HepG2 (cell line): Measurements from ENCODE around the gene TMBIM1. TPM values are rescaled to one million over a fixed set of nuclear protein-coding genes. Genes with fewer than 3 reads are reported as not detected.

ENCODE experiments used
- ARNT2 ChIP-seq: sonication (generic); formaldehyde crosslinking; IDR thresholded peaks from 2 replicates; pipeline ENCODE4 v1.8.0; 2022; ENCODE audit warnings: mild to moderate bottlenecking, low read depth, missing genetic modification reagents, moderate library complexity
- CAMTA2 ChIP-seq: sonication (generic); formaldehyde crosslinking; IDR thresholded peaks from 2 replicates; pipeline ENCODE4 v1.4.0; 2020; ENCODE audit warnings: mild to moderate bottlenecking, missing genetic modification reagents, borderline replicate concordance
- CBX1 ChIP-seq: IDR thresholded peaks from one replicate; pipeline ENCODE4 v1.6.1; 2016; ENCODE audit warnings: antibody characterized with exemption, low read depth
- CENPT ChIP-seq: sonication (generic); formaldehyde crosslinking; IDR thresholded peaks from 2 replicates; pipeline ENCODE4 v1.8.0; 2022; ENCODE audit warnings: low read depth, mild to moderate bottlenecking, moderate library complexity, missing genetic modification reagents
- DPF2 ChIP-seq: sonication (generic); formaldehyde crosslinking; IDR thresholded peaks from 2 replicates; pipeline ENCODE4 v1.4.0; 2020; ENCODE audit warnings: mild to moderate bottlenecking, low read depth, missing genetic modification reagents, borderline replicate concordance
- HHEX ChIP-seq: IDR thresholded peaks from 2 replicates; pipeline ENCODE4 v1.6.1; 2016; ENCODE audit warnings: control low read depth
- HOXA3 ChIP-seq: sonication (generic); formaldehyde crosslinking; IDR thresholded peaks from 2 replicates; pipeline ENCODE4 v1.5.0; 2020; ENCODE audit warnings: missing genetic modification reagents
- HOXA7 ChIP-seq: sonication (generic); formaldehyde crosslinking; IDR thresholded peaks from 2 replicates; pipeline ENCODE4 v1.8.1; 2022; ENCODE audit warnings: mild to moderate bottlenecking, missing genetic modification reagents, moderate library complexity
- MAFF ChIP-seq: IDR thresholded peaks from 2 replicates; pipeline ENCODE4 v1.6.1; 2011; ENCODE audit warnings: low read depth, low read length, improper control_type of control experiment
- MAX ChIP-seq: IDR thresholded peaks from 2 replicates; pipeline ENCODE4 v1.6.1; 2012; ENCODE audit warnings: inconsistent platforms
- MYPOP ChIP-seq: sonication (generic); formaldehyde crosslinking; IDR thresholded peaks from 2 replicates; pipeline ENCODE4 v1.8.1; 2023; ENCODE audit warnings: mild to moderate bottlenecking, moderate library complexity, missing genetic modification reagents
- NCOA5 ChIP-seq: sonication (generic); formaldehyde crosslinking; IDR thresholded peaks from 2 replicates; pipeline ENCODE4 v1.4.0; 2020; ENCODE audit warnings: missing genetic modification reagents
- NFATC3 ChIP-seq: sonication (generic); formaldehyde crosslinking; IDR thresholded peaks from 2 replicates; pipeline ENCODE4 v1.5.1; 2020; ENCODE audit warnings: mild to moderate bottlenecking, missing genetic modification reagents
- NFYC ChIP-seq: IDR thresholded peaks from 2 replicates; pipeline ENCODE4 v1.6.1; 2016; ENCODE audit warnings: missing genetic modification reagents, missing compliant biosample characterization
- ONECUT2 ChIP-seq: sonication (generic); formaldehyde crosslinking; IDR thresholded peaks from 2 replicates; pipeline ENCODE4 v1.4.0; 2020; ENCODE audit warnings: missing genetic modification reagents
- PHF8 ChIP-seq: sonication (generic); formaldehyde crosslinking; IDR thresholded peaks from 2 replicates; pipeline ENCODE4 v1.5.0; 2020; ENCODE audit warnings: missing genetic modification reagents
- RFX1 ChIP-seq: fragments of 450-650 bp; IDR thresholded peaks from 2 replicates; pipeline ENCODE4 v1.6.1; 2017
- RFX3 ChIP-seq: IDR thresholded peaks from 2 replicates; pipeline ENCODE4 v1.6.1; 2016; ENCODE audit warnings: missing biosample characterization, missing genetic modification reagents
- TBX2 ChIP-seq: sonication (generic); formaldehyde crosslinking; IDR thresholded peaks from 2 replicates; pipeline ENCODE4 v1.5.0; 2020; ENCODE audit warnings: missing genetic modification reagents, mild to moderate bottlenecking, borderline replicate concordance
- THAP8 ChIP-seq: sonication (generic); formaldehyde crosslinking; IDR thresholded peaks from 2 replicates; pipeline ENCODE4 v1.5.1; 2020; ENCODE audit warnings: missing genetic modification reagents, mild to moderate bottlenecking, borderline replicate concordance
- ZEB1 ChIP-seq: IDR thresholded peaks from 2 replicates; pipeline ENCODE4 v1.6.1; 2012; ENCODE audit warnings: mild to moderate bottlenecking, low read depth, inconsistent platforms; ENCODE audit not compliant: insufficient replicate concordance
- ZNF687 ChIP-seq: sonication (generic); formaldehyde crosslinking; IDR thresholded peaks from 2 replicates; pipeline ENCODE4 v1.5.1; 2020; ENCODE audit warnings: mild to moderate bottlenecking, missing genetic modification reagents, moderate library complexity
- ZSCAN5A ChIP-seq: sonication (generic); formaldehyde crosslinking; IDR thresholded peaks from 2 replicates; pipeline ENCODE4 v1.8.0; 2022; ENCODE audit warnings: mild to moderate bottlenecking, missing genetic modification reagents, borderline replicate concordance
- polyA plus RNA-seq, 8 experiments: library from polyadenylated mRNA; depleted of rRNA in 3 of 8; stranded (reverse) in 7 of 8; unstranded in 1 of 8; fragments of >200 nt; fragmentation: Illumina TruSeq in 4 of 8; extraction: Trizol in 4 of 8; gene quantifications; 2 replicates each; pipeline versions ENCODE4 v1.2.1 to v1.2.3, GENCODE V29; 2011 to 2016; ENCODE audit warnings: low read depth in 4 of 8, missing spikeins in 1 of 8, mixed read lengths in 1 of 8; ENCODE audit not compliant: insufficient read depth in 1 of 8
- total RNA-seq, 5 experiments: library from RNA; depleted of rRNA; stranded (reverse); fragments of >200 nt; fragmentation: Illumina TruSeq; extraction: Trizol; gene quantifications; 2 replicates each; pipeline ENCODE4 v1.2.3, GENCODE V29; 2016; ENCODE audit warnings: low read depth in 1 of 5

The TMBIM1 gene
- total and polyA plus RNA-seq, 2 of the 13 experiments (the other 11 are each of a cell fraction or from before 2014, with no cell fraction given) = 127 to 139 TPM

- TF ChIP-seq ZNF687 (peak; percentile 79), TBX2 (CRISPR knock-in tag) (peak; percentile 75; the same call in 1 of the 2 replicates), RFX3 (CRISPR knock-in tag) (no peak), ONECUT2 (no peak), CAMTA2 (CRISPR knock-in tag) (no peak), ZEB1 (peak; percentile 21), HHEX (CRISPR knock-in tag) (no peak), MAX (peak; percentile 50), ARNT2 (CRISPR knock-in tag) (peak; percentile 69), HOXA3 (peak; percentile 24; the same call in 1 of the 2 replicates), NFYC (no peak), NCOA5 (CRISPR knock-in tag) (no peak), RFX1 (no peak), CENPT (no peak), THAP8 (peak; percentile 72; the same call in 1 of the 2 replicates), PHF8 (CRISPR knock-in tag) (peak; percentile 64; the same call in 1 of the 2 replicates), MAFF (no peak), MYPOP (peak; percentile 6; the same call in 1 of the 2 replicates), CBX1 (no peak), DPF2 (CRISPR knock-in tag) (0 out of 2 replicates have a peak, but pooled peaks have one; percentile 19), ZSCAN5A (CRISPR knock-in tag) (no peak), HOXA7 (0 out of 2 replicates have a peak, but pooled peaks have one; percentile 80), NFATC3 (CRISPR knock-in tag) (no peak)
These were observed 31.5 kb upstream of the TMBIM1 start (continued) for GRCh38 chr2:218323526-218324472.
